ENCODE results near the gene ATP5PB. TPM values are rescaled to one million over a fixed set of nuclear protein-coding genes. Genes with fewer than 3 reads are reported as not detected.

Gene ATP5PB
- total RNA-seq, 2 experiments from 2014 or later, result 215 to 266 TPM

- DNase-seq, result no peak
- CTCF ChIA-PET, result interaction anchor here (1.4 kb wide), 1 partner anchor 23 kb away, joined by 3 read pairs; no protein-coding TSS in a partner anchor
- ATAC-seq, result no peak
- no peak overlapping the region for H3K4me3 Mint-ChIP-seq
- H3K4me1 Mint-ChIP-seq, result no peaks in the 10 kb centered on the region
- no peaks in the 10 kb centered on the region for H3K27me3 Mint-ChIP-seq
- no peak overlapping the region for H3K27ac Mint-ChIP-seq
- H3K9me3 Mint-ChIP-seq (ENCODE audit: low read depth), result no peaks in the 10 kb centered on the region
- H3K36me3 Mint-ChIP-seq, result no peaks in the 10 kb centered on the region
Measured at GRCh38 chr1:111422546-111423391, 26.5 kb upstream of the ATP5PB start.

GRCh38 chr1:111424281-111424680 is 25.0 kb upstream of the ATP5PB start:
- Mint-ChIP-seq H3K9me3 (ENCODE audit: low read depth) (no peaks in the 10 kb centered on the region), H3K27ac (no peak overlapping the region), H3K4me1 (no peaks in the 10 kb centered on the region), H3K4me3 (no peak overlapping the region), H3K27me3 (no peaks in the 10 kb centered on the region), H3K36me3 (no peaks in the 10 kb centered on the region)
- CTCF ChIA-PET, result interaction anchor here (1.3 kb wide), 1 partner anchor 24 kb away, joined by 3 read pairs; no protein-coding TSS in a partner anchor
- ATAC-seq, result no peak
- DNase-seq, result no peak

- Mint-ChIP-seq H3K27ac (no peak overlapping the region), H3K27me3 (no peaks in the 10 kb centered on the region), H3K9me3 (ENCODE audit: low read depth) (no peaks in the 10 kb centered on the region), H3K36me3 (peaks cover 25% of the 10 kb centered on the region), H3K4me3 (no peak overlapping the region), H3K4me1 (peaks cover 1% of the 10 kb centered on the region)
- DNase-seq (no peak), ATAC-seq (no peak)
- CTCF ChIA-PET, result interaction anchor here (1.1 to 1.4 kb wide), 2 partner anchors 12 to 80 kb away, joined by 3 to 6 read pairs; partner anchors contain the start of genes ATP5PB and WDR77
Measured at GRCh38 chr1:111436726-111437125, 12.5 kb upstream of the ATP5PB start.

- Mint-ChIP-seq H3K4me3 (no peak overlapping the region), H3K27ac (no peak overlapping the region), H3K4me1 (peaks cover 21% of the 10 kb centered on the region), H3K36me3 (peaks cover 46% of the 10 kb centered on the region), H3K9me3 (ENCODE audit: low read depth) (no peaks in the 10 kb centered on the region), H3K27me3 (no peaks in the 10 kb centered on the region)
- no peak for DNase-seq
- ATAC-seq, result no peak
- CTCF ChIA-PET, result interaction anchor here (0.8 to 2.1 kb wide), 4 partner anchors 31 to 217 kb away, joined by 3 to 5 read pairs (median 4); no protein-coding TSS in a partner anchor
Measured at GRCh38 chr1:111439461-111440351, 9.6 kb upstream of the ATP5PB start.

GRCh38 chr1:111441573-111442192 is 7.6 kb upstream of the ATP5PB start:
- Mint-ChIP-seq H3K4me1 (peaks cover 36% of the 10 kb centered on the region), H3K27ac (no peak overlapping the region), H3K4me3 (no peak overlapping the region), H3K9me3 (ENCODE audit: low read depth) (no peaks in the 10 kb centered on the region), H3K27me3 (no peaks in the 10 kb centered on the region), H3K36me3 (peaks cover 53% of the 10 kb centered on the region)
- ATAC-seq (peak; percentile 70), DNase-seq (peak; percentile 72)
- CTCF ChIA-PET, result interaction anchor here (0.9 to 2.1 kb wide), 8 partner anchors 12 to 411 kb away, joined by 3 to 5 read pairs (median 4); no protein-coding TSS in a partner anchor

- CTCF ChIA-PET, result interaction anchor here (0.7 to 2.0 kb wide), 9 partner anchors 10 to 412 kb away, joined by 3 to 6 read pairs (median 3); no protein-coding TSS in a partner anchor
- Mint-ChIP-seq H3K4me3 (no peak overlapping the region), H3K27me3 (no peaks in the 10 kb centered on the region), H3K4me1 (peaks cover 43% of the 10 kb centered on the region), H3K36me3 (peaks cover 55% of the 10 kb centered on the region), H3K9me3 (ENCODE audit: low read depth) (no peaks in the 10 kb centered on the region), H3K27ac (no peak overlapping the region)
- DNase-seq, result no peak
- ATAC-seq, result no peak
Measured at GRCh38 chr1:111442457-111442856, 6.8 kb upstream of the ATP5PB start.

GRCh38 chr1:111444031-111444430 is 5.2 kb upstream of the ATP5PB start:
- DNase-seq (no peak), ATAC-seq (no peak)
- H3K4me1 Mint-ChIP-seq, result peaks cover 53% of the 10 kb centered on the region
- H3K4me3 Mint-ChIP-seq, result no peak overlapping the region
- no peak overlapping the region for H3K27ac Mint-ChIP-seq
- H3K27me3 Mint-ChIP-seq, result no peaks in the 10 kb centered on the region
- CTCF ChIA-PET, result no interaction called here
- H3K36me3 Mint-ChIP-seq, result peaks cover 47% of the 10 kb centered on the region
- H3K9me3 Mint-ChIP-seq (ENCODE audit: low read depth), result no peaks in the 10 kb centered on the region

- Mint-ChIP-seq H3K4me1 (peaks cover 72% of the 10 kb centered on the region), H3K9me3 (ENCODE audit: low read depth) (no peaks in the 10 kb centered on the region), H3K27ac (no peak overlapping the region), H3K36me3 (peaks cover 48% of the 10 kb centered on the region), H3K27me3 (no peaks in the 10 kb centered on the region), H3K4me3 (peak overlapping the region; percentile 98)
- DNase-seq, result no peak
- CTCF ChIA-PET, result interaction anchor here (1.6 to 4.7 kb wide), 2 partner anchors 34 to 61 kb away, joined by 3 to 25 read pairs; no protein-coding TSS in a partner anchor
- ATAC-seq, result no peak
Measured at GRCh38 chr1:111446546-111446945, 2.7 kb upstream of the ATP5PB start.

GRCh38 chr1:111446967-111447892 is 2.0 kb upstream of the ATP5PB start:
- no peaks in the 10 kb centered on the region for H3K27me3 Mint-ChIP-seq
- peak overlapping the region; percentile 98 for H3K4me3 Mint-ChIP-seq
- peaks cover 71% of the 10 kb centered on the region for H3K4me1 Mint-ChIP-seq
- no peaks in the 10 kb centered on the region for H3K9me3 Mint-ChIP-seq (ENCODE audit: low read depth)
- CTCF ChIA-PET, result interaction anchor here (0.6 to 4.7 kb wide), 7 partner anchors 16 to 890 kb away, joined by 3 to 25 read pairs (median 5); no protein-coding TSS in a partner anchor
- DNase-seq, result no peak
- ATAC-seq, result no peak
- H3K36me3 Mint-ChIP-seq, result peaks cover 46% of the 10 kb centered on the region
- H3K27ac Mint-ChIP-seq, result peak overlapping the region; percentile 6

GRCh38 chr1:111448482-111448917 is 764 bp upstream of the ATP5PB start:
- peak; percentile 46 for ATAC-seq
- peaks cover 36% of the 10 kb centered on the region for H3K36me3 Mint-ChIP-seq
- H3K27ac Mint-ChIP-seq, result peak overlapping the region; percentile 94
- DNase-seq, result no peak
- peak overlapping the region; percentile 98 for H3K4me3 Mint-ChIP-seq
- no peaks in the 10 kb centered on the region for H3K27me3 Mint-ChIP-seq
- H3K9me3 Mint-ChIP-seq (ENCODE audit: low read depth), result no peaks in the 10 kb centered on the region
- CTCF ChIA-PET, result interaction anchor here (0.9 to 4.7 kb wide), 9 partner anchors 12 to 307 kb away, joined by 3 to 25 read pairs (median 5); no protein-coding TSS in a partner anchor
- peaks cover 70% of the 10 kb centered on the region for H3K4me1 Mint-ChIP-seq

GRCh38 chr1:111449703-111450017 is 396 bp downstream of the ATP5PB start:
- no peaks in the 10 kb centered on the region for H3K27me3 Mint-ChIP-seq
- ATAC-seq, result no peak

GRCh38 chr1:111450185-111450584 is 921 bp downstream of the ATP5PB start:
- CTCF ChIA-PET, result interaction anchor here (1.4 to 4.7 kb wide), 5 partner anchors 27 to 234 kb away, joined by 3 to 25 read pairs (median 13); no protein-coding TSS in a partner anchor
- Mint-ChIP-seq H3K4me1 (peaks cover 78% of the 10 kb centered on the region), H3K27me3 (no peaks in the 10 kb centered on the region), H3K27ac (peak overlapping the region; percentile 94), H3K4me3 (peak overlapping the region; percentile 98), H3K9me3 (ENCODE audit: low read depth) (no peaks in the 10 kb centered on the region), H3K36me3 (peaks cover 44% of the 10 kb centered on the region)
- ATAC-seq (no peak), DNase-seq (no peak)

More at GRCh38 chr1:111449703-111450017, 396 bp downstream of the ATP5PB start:
- H3K27ac Mint-ChIP-seq, result peak overlapping the region; percentile 94
- DNase-seq, result no peak
- peaks cover 78% of the 10 kb centered on the region for H3K4me1 Mint-ChIP-seq
- peaks cover 41% of the 10 kb centered on the region for H3K36me3 Mint-ChIP-seq
- H3K4me3 Mint-ChIP-seq, result peak overlapping the region; percentile 98
- no peaks in the 10 kb centered on the region for H3K9me3 Mint-ChIP-seq (ENCODE audit: low read depth)
- CTCF ChIA-PET, result interaction anchor here (1.1 to 4.7 kb wide), 7 partner anchors 13 to 300 kb away, joined by 3 to 25 read pairs (median 6); no protein-coding TSS in a partner anchor

All from activated CD8-positive, alpha-beta memory T cell treated with anti-CD3 and anti-CD28 coated beads, Interleukin-2, amount 10 ng/mL, durations not matched to agents 7 days and 5 days (primary cell).